ENCODE measurements around the gene SLC22A12. TPM values are rescaled to one million over a fixed set of nuclear protein-coding genes. Genes with fewer than 3 reads are reported as not detected.

SLC22A12 gene
- polyA plus RNA-seq, 1 of the 3 experiments (the other 2 are of a cell fraction): not detected

GRCh38 chr11:64591257-64592233, 525 bp downstream of the SLC22A12 start:
- no peaks in the 10 kb centered on the region for H3K27me3 ChIP-seq (ENCODE audit: insufficient read depth)
- no peaks in the 10 kb centered on the region for H3F3A ChIP-seq (replicated peaks; ENCODE audit: insufficient read depth)
- H3K79me2 ChIP-seq (ENCODE audit: insufficient read depth): no peaks in the 10 kb centered on the region
- no peak overlapping the region for H3K4me3 ChIP-seq (ENCODE audit: low read depth in 2 of 2, low read length in 1 of 2)
- H3K4me2 ChIP-seq: no peak overlapping the region
- no peaks in the 10 kb centered on the region for H3K9me2 ChIP-seq
- CTCF ChIA-PET: no interaction called here
- H3K27ac ChIP-seq (ENCODE audit: low read depth in 2 of 2, low read length in 1 of 2): no peak overlapping the region
- no peak overlapping the region for H2AFZ ChIP-seq (ENCODE audit: low read depth)
- 50% methylated on average over 25 of the region's 36 CpGs for WGBS (ENCODE audit: low lambda C conversion rate)
- no peak for DNase-seq
- POLR2A ChIA-PET: no interaction called here
- no peak for TF ChIP-seq ZBTB33 (IDR thresholded peaks at IDR 0.05; ENCODE audit: borderline replicate concordance, low read depth)
- TF ChIP-seq TEAD4 (IDR thresholded peaks at IDR 0.05; ENCODE audit: borderline replicate concordance, insufficient read depth): no peak
- no peak for TF ChIP-seq SMC3 (IDR thresholded peaks at IDR 0.05; ENCODE audit: low read depth, low read length)
- TF ChIP-seq CHD2 (IDR thresholded peaks at IDR 0.05; ENCODE audit: low read length, partially characterized antibody): no peak
- TF ChIP-seq MAX (IDR thresholded peaks at IDR 0.05; ENCODE audit: low read depth): no peak
- no peak for TF ChIP-seq FOXM1 (IDR thresholded peaks at IDR 0.05; ENCODE audit: low read depth)
- no peak for TF ChIP-seq REST (IDR thresholded peaks at IDR 0.05; ENCODE audit: low read depth, low read length)
- TF ChIP-seq MEF2A (IDR thresholded peaks at IDR 0.05; ENCODE audit: borderline replicate concordance, low read depth): no peak
- no peak for TF ChIP-seq SIN3A (IDR thresholded peaks at IDR 0.05; ENCODE audit: borderline replicate concordance, low read depth, low read length)
- no peak for TF ChIP-seq EZH2phosphoT487 (IDR thresholded peaks at IDR 0.05; ENCODE audit: borderline replicate concordance, low read depth)
- no peak for TF ChIP-seq FOXJ3 (CRISPR knock-in tag; IDR thresholded peaks at IDR 0.05)
- no peak for TF ChIP-seq JUND (IDR thresholded peaks at IDR 0.05)
- no peak for TF ChIP-seq POLR2AphosphoS5 (IDR thresholded peaks at IDR 0.05; ENCODE audit: low read depth, low read length)
- no peak overlapping the region for H3K9ac ChIP-seq
- no peaks in the 10 kb centered on the region for H4K20me1 ChIP-seq (ENCODE audit: insufficient read depth)
- no peaks in the 10 kb centered on the region for H3K36me3 ChIP-seq (replicated peaks in 1 of 2; ENCODE audit: control insufficient read depth in 1 of 2, insufficient read depth in 2 of 2, low read length in 1 of 2)
- H3K9me3 ChIP-seq: no peaks in the 10 kb centered on the region
- no peaks in the 10 kb centered on the region for H3K4me1 ChIP-seq (ENCODE audit: control insufficient read depth in 1 of 2, insufficient read depth in 2 of 2, low read depth in 1 of 2, low read length in 1 of 2)
